Right lobe of liver (tissue), 6 donors: Measurements from ENCODE around the gene LRRC1. TPM values are rescaled to one million over a fixed set of nuclear protein-coding genes. Genes with fewer than 3 reads are reported as not detected.

Source experiments
- ATAC-seq, 4 donors: fragments of 200-7000 bp; cut with Tn5 transposase; one replicate each; pipeline ENCODE4 v1.9.1; 2020; ENCODE audit warnings: mild to moderate bottlenecking in 4 of 4, moderate library complexity in 4 of 4
- DNase-seq, 3 donors: peaks; one replicate each; pipeline ENCODE4 v3.0.0-alpha.2; 2020
- H3K27ac ChIP-seq, 3 donors: fragments of 200-600 bp; one replicate each; pipeline ENCODE4 v1.8.0; 2022
- H3K27me3 ChIP-seq, 2 donors: fragments of 200-600 bp; one replicate each; pipeline ENCODE4 v1.8.0; 2022
- H3K36me3 ChIP-seq, 4 donors: fragments of 200-600 bp; sonication (generic) in 1 of 4; one replicate each; pipeline versions ENCODE4 v1.5.1 to v1.8.0; 2017 to 2022; ENCODE audit warnings: control low read depth in 1 of 4
- H3K4me1 ChIP-seq, 4 donors: fragments of 200-600 bp; sonication (generic) in 1 of 4; one replicate each; pipeline versions ENCODE4 v1.5.1 to v1.8.0; 2017 to 2022; ENCODE audit warnings: control low read depth in 1 of 4
- H3K4me3 ChIP-seq, 3 donors: fragments of 200-600 bp; one replicate each; pipeline ENCODE4 v1.8.0; 2022
- H3K9me3 ChIP-seq, 4 donors: fragments of 200-600 bp; sonication (generic) in 1 of 4; one replicate each; pipeline versions ENCODE4 v1.5.1 to v1.8.0; 2017 to 2022; ENCODE audit warnings: control low read depth in 1 of 4
- CTCF ChIP-seq, 4 donors: fragments of 200-600 bp in 3 of 4; fragments of 450-650 bp in 1 of 4; IDR thresholded peaks; one replicate each; pipeline versions ENCODE4 v1.5.1 to v1.8.0; 2016 to 2022; ENCODE audit warnings: antibody characterized with exemption in 4 of 4, mild to moderate bottlenecking in 2 of 4
- POLR2A ChIP-seq: fragments of 450-650 bp; IDR thresholded peaks from one replicate; pipeline ENCODE4 v1.6.1; 2017; ENCODE audit warnings: antibody characterized with exemption, mild to moderate bottlenecking
- WGBS: methylation state at CpG from one replicate; pipeline ENCODE4 v1.1.6; 2018; ENCODE audit warnings: low coverage, low lambda C conversion rate; ENCODE audit not compliant: insufficient coverage; ENCODE audit errors: missing lambda C conversion rate; 5-methylcytosine and 5-hydroxymethylcytosine counted together
- intact Hi-C, 2 donors: fragments of 100-400 bp; cut with DNase I; formaldehyde crosslinking; loops; one replicate each; pipeline versions ENCODE4 v1.11.2 to v1.14.1; 2022
- total RNA-seq, 6 experiments: library from RNA; depleted of rRNA in 2 of 6; stranded (reverse); fragments of >200 nt in 2 of 6; fragmentation: NEBNext Ultra II Directional in 3 of 6; extraction: Animal tissue kit (Norgen Biotek cat#: 25700) in 3 of 6; gene quantifications; one replicate each; pipeline versions ENCODE4 v1.1.0 to v1.2.4, GENCODE V29; 2016 to 2023
- donor health status: DM: no; HTN: yes; CAD: no.
- donor health status: DM: no; HTN: no; CAD: no.
- donor health status: DM: no; HTN: no; CAD: no.
- donor health status: DM: no; HTN: yes; CAD: no.
- donor health status: DM: no; HTN: yes; CAD: no.

Gene LRRC1
- total RNA-seq, 6 experiments from 2014 or later = 0.46 to 3.2 (median 1.4) TPM

GRCh38 chr6:53922539-53922981, 127.8 kb downstream of the LRRC1 start:
- Histone ChIP-seq H3K4me3 (no peak overlapping the region), H3K36me3 (no peaks in the 10 kb centered on the region), H3K4me1 (no peaks in the 10 kb centered on the region), H3K27me3 (no peaks in the 10 kb centered on the region), H3K9me3 (no peaks in the 10 kb centered on the region), H3K27ac (no peak overlapping the region)
- intact Hi-C loops = no loop called here
- WGBS = 70% methylated on average over 14 of the region's 14 CpGs
- TF ChIP-seq CTCF (IDR thresholded peaks at IDR 0.05) (no peak), POLR2A (no peak)
- DNase-seq (no peak), ATAC-seq (no peak)

- no peak overlapping the region for H3K4me3 ChIP-seq
- no peak for ATAC-seq
- no peak for TF ChIP-seq POLR2A
- no peak for TF ChIP-seq CTCF (IDR thresholded peaks at IDR 0.05)
- DNase-seq = no peak
- no peaks in the 10 kb centered on the region for H3K36me3 ChIP-seq
- WGBS = 66% methylated on average over 3 of the region's 3 CpGs
- intact Hi-C loops = no loop called here
- H3K4me1 ChIP-seq = no peaks in the 10 kb centered on the region
- H3K27ac ChIP-seq = no peak overlapping the region
- no peaks in the 10 kb centered on the region for H3K9me3 ChIP-seq
- H3K27me3 ChIP-seq = no peaks in the 10 kb centered on the region
These were observed 129.5 kb downstream of the LRRC1 start for GRCh38 chr6:53924277-53924676.

GRCh38 chr6:53924821-53925422, 130.1 kb downstream of the LRRC1 start:
- H3K27me3 ChIP-seq = no peaks in the 10 kb centered on the region
- ATAC-seq = no peak
- no peak overlapping the region for H3K4me3 ChIP-seq
- no peaks in the 10 kb centered on the region for H3K36me3 ChIP-seq
- H3K4me1 ChIP-seq = no peaks in the 10 kb centered on the region
- H3K9me3 ChIP-seq = no peaks in the 10 kb centered on the region
- H3K27ac ChIP-seq = no peak overlapping the region
- DNase-seq = no peak
- TF ChIP-seq CTCF (IDR thresholded peaks at IDR 0.05) (no peak), POLR2A (no peak)
- intact Hi-C loops = no loop called here
- 67% methylated on average over 7 of the region's 7 CpGs for WGBS

GRCh38 chr6:53925891-53926290, 131.1 kb downstream of the LRRC1 start:
- ATAC-seq (no peak), DNase-seq (no peak)
- no peak overlapping the region for H3K4me3 ChIP-seq
- no peaks in the 10 kb centered on the region for H3K9me3 ChIP-seq
- H3K27me3 ChIP-seq = no peaks in the 10 kb centered on the region
- H3K27ac ChIP-seq = no peak overlapping the region
- H3K36me3 ChIP-seq = no peaks in the 10 kb centered on the region
- intact Hi-C loops = no loop called here
- WGBS = 80% methylated on average over 1 of the region's 6 CpGs
- no peak for TF ChIP-seq CTCF (IDR thresholded peaks at IDR 0.05)
- TF ChIP-seq POLR2A = no peak
- H3K4me1 ChIP-seq = no peaks in the 10 kb centered on the region

GRCh38 chr6:53926505-53926904, 131.7 kb downstream of the LRRC1 start:
- no peak for TF ChIP-seq POLR2A
- TF ChIP-seq CTCF (IDR thresholded peaks at IDR 0.05) = no peak
- no peak for ATAC-seq
- Histone ChIP-seq H3K9me3 (no peaks in the 10 kb centered on the region), H3K36me3 (no peaks in the 10 kb centered on the region), H3K27ac (no peak overlapping the region), H3K4me3 (no peak overlapping the region), H3K27me3 (no peaks in the 10 kb centered on the region), H3K4me1 (no peaks in the 10 kb centered on the region)
- DNase-seq = no peak
- intact Hi-C loops = no loop called here
- 65% methylated on average over 2 of the region's 2 CpGs for WGBS
